Loucy (cell line): ENCODE data around the gene ZNF598.

Source experiments
- H2AFZ ChIP-seq: fragments of 200-600 bp; sonication (generic); 2 replicates; pipeline ENCODE4 v1.6.0; 2016; ENCODE audit warnings: antibody characterized with exemption, mild to moderate bottlenecking, low read length, moderate library complexity
- H3F3A ChIP-seq: fragments of 200-600 bp; 2 replicates; pipeline ENCODE4 v1.6.0; 2016; ENCODE audit warnings: antibody characterized with exemption, low read depth, mild to moderate bottlenecking
- H3K27me3 ChIP-seq: fragments of 200-600 bp; sonication (generic); 2 replicates; pipeline ENCODE4 v1.6.1; 2014; ENCODE audit warnings: low read length, mild to moderate bottlenecking; ENCODE audit not compliant: insufficient read depth, poor library complexity, severe bottlenecking
- H3K36me3 ChIP-seq: fragments of 200-600 bp; sonication (generic); 2 replicates; pipeline ENCODE4 v1.6.1; 2016; ENCODE audit warnings: low read length; ENCODE audit not compliant: insufficient read depth
- H3K4me1 ChIP-seq: fragments of 200-600 bp; sonication (generic); 2 replicates; pipeline ENCODE4 v1.5.1; 2014; ENCODE audit warnings: low read length, mild to moderate bottlenecking; ENCODE audit not compliant: insufficient read depth, poor library complexity, severe bottlenecking
- H3K4me2 ChIP-seq: fragments of 200-600 bp; sonication (generic); 2 replicates; pipeline ENCODE4 v1.6.0; 2014; ENCODE audit warnings: antibody characterized with exemption, low read length, low read depth, mild to moderate bottlenecking; ENCODE audit not compliant: poor library complexity, severe bottlenecking
- H3K4me3 ChIP-seq: fragments of 200-600 bp; sonication (generic); 2 replicates; pipeline ENCODE4 v1.5.1; 2014; ENCODE audit warnings: low read length, mild to moderate bottlenecking, mixed read lengths; ENCODE audit not compliant: poor library complexity, severe bottlenecking
- H3K79me2 ChIP-seq: fragments of 200-600 bp; sonication (generic); 2 replicates; pipeline ENCODE4 v1.6.1; 2014; ENCODE audit warnings: low read length; ENCODE audit not compliant: insufficient read depth
- H3K9ac ChIP-seq: fragments of 200-600 bp; sonication (generic); 2 replicates; pipeline ENCODE4 v1.6.0; 2014; ENCODE audit warnings: mild to moderate bottlenecking, low read depth, low read length, moderate library complexity; ENCODE audit not compliant: poor library complexity, severe bottlenecking
- H3K9me2 ChIP-seq: fragments of 200-600 bp; sonication (generic); replicated peaks from 2 replicates; pipeline ENCODE4 v1.6.1; 2016; ENCODE audit warnings: low read depth, low read length, mixed read lengths
- H3K9me3 ChIP-seq: fragments of 200-600 bp; sonication (generic); 2 replicates; pipeline ENCODE4 v1.6.1; 2014; ENCODE audit warnings: mild to moderate bottlenecking, antibody characterized with exemption, low read length, low read depth; ENCODE audit not compliant: insufficient read depth
- H4K20me1 ChIP-seq: fragments of 200-600 bp; sonication (generic); 2 replicates; pipeline ENCODE4 v1.6.0; 2014; ENCODE audit warnings: antibody characterized with exemption, low read length, mild to moderate bottlenecking; ENCODE audit not compliant: insufficient read depth, poor library complexity, severe bottlenecking
- CTCF ChIP-seq: fragments of 200-600 bp; sonication (generic); conservative IDR thresholded peaks from 2 replicates; pipeline ENCODE4 v1.5.1; 2014; ENCODE audit warnings: mild to moderate bottlenecking, antibody characterized with exemption, low read length
- EZH2phosphoT487 ChIP-seq: fragments of 200-600 bp; IDR thresholded peaks from 2 replicates; pipeline ENCODE4 v1.6.1; 2018; ENCODE audit warnings: antibody characterized with exemption, mild to moderate bottlenecking, moderate library complexity, borderline replicate concordance

The ZNF598 gene

GRCh38 chr16:2028146-2028545 is 18.5 kb upstream of the ZNF598 start:
- H3F3A ChIP-seq: no peaks in the 10 kb centered on the region
- H3K27me3 ChIP-seq: peaks cover 4% of the 10 kb centered on the region
- no peak overlapping the region for H3K4me3 ChIP-seq
- no peak for TF ChIP-seq CTCF
- no peak for TF ChIP-seq EZH2phosphoT487
- H3K4me2 ChIP-seq: no peak overlapping the region
- no peaks in the 10 kb centered on the region for H3K36me3 ChIP-seq
- no peak overlapping the region for H3K9ac ChIP-seq
- H3K9me2 ChIP-seq: no peaks in the 10 kb centered on the region
- no peak overlapping the region for H2AFZ ChIP-seq
- no peaks in the 10 kb centered on the region for H3K9me3 ChIP-seq
- no peaks in the 10 kb centered on the region for H3K79me2 ChIP-seq
- H4K20me1 ChIP-seq: no peaks in the 10 kb centered on the region
- H3K4me1 ChIP-seq: peaks cover 5% of the 10 kb centered on the region

GRCh38 chr16:2027024-2028010 is 17.7 kb upstream of the ZNF598 start:
- Histone ChIP-seq H3K79me2 (no peaks in the 10 kb centered on the region), H4K20me1 (no peaks in the 10 kb centered on the region), H3K9me2 (no peaks in the 10 kb centered on the region), H3K4me1 (peaks cover 10% of the 10 kb centered on the region), H3K9me3 (no peaks in the 10 kb centered on the region), H2AFZ (no peak overlapping the region), H3K9ac (no peak overlapping the region), H3K4me2 (peak overlapping the region; percentile 27), H3K36me3 (no peaks in the 10 kb centered on the region), H3K27me3 (peaks cover 4% of the 10 kb centered on the region), H3K4me3 (peak overlapping the region; percentile 38), H3F3A (no peaks in the 10 kb centered on the region)
- TF ChIP-seq EZH2phosphoT487 (no peak), CTCF (no peak)

GRCh38 chr16:2026461-2027023 is 16.9 kb upstream of the ZNF598 start, which contains the start of gene NHERF2:
NHERF2 (plus strand) TSS chr16:2026902; CDS start chr16:2027006, 104 bp downstream.
- H3F3A ChIP-seq: no peaks in the 10 kb centered on the region
- no peaks in the 10 kb centered on the region for H3K9me2 ChIP-seq
- H2AFZ ChIP-seq: no peak within 1 kb of the TSS
- peaks cover 4% of the 10 kb centered on the region for H3K27me3 ChIP-seq
- no peak within 1 kb of the TSS for H3K9ac ChIP-seq
- H3K79me2 ChIP-seq: no peaks in the 10 kb centered on the region
- TF ChIP-seq EZH2phosphoT487 (no peak), CTCF (no peak)
- no peaks in the 10 kb centered on the region for H3K36me3 ChIP-seq
- no peaks in the 10 kb centered on the region for H3K9me3 ChIP-seq
- peak within 1 kb of the TSS; percentile 27 for H3K4me2 ChIP-seq
- no peaks in the 10 kb centered on the region for H4K20me1 ChIP-seq
- H3K4me3 ChIP-seq: peak within 1 kb of the TSS; percentile 38
- H3K4me1 ChIP-seq: peaks cover 10% of the 10 kb centered on the region
